Suppressor macrophage treated with lipopolysaccharide for 4 hours (primary cell): ENCODE results near the gene TFIP11.

Experiments used
- DNase-seq: peaks from one replicate; pipeline ENCODE4 v3.0.0-alpha.2; 2020

TFIP11 gene

DNA sequence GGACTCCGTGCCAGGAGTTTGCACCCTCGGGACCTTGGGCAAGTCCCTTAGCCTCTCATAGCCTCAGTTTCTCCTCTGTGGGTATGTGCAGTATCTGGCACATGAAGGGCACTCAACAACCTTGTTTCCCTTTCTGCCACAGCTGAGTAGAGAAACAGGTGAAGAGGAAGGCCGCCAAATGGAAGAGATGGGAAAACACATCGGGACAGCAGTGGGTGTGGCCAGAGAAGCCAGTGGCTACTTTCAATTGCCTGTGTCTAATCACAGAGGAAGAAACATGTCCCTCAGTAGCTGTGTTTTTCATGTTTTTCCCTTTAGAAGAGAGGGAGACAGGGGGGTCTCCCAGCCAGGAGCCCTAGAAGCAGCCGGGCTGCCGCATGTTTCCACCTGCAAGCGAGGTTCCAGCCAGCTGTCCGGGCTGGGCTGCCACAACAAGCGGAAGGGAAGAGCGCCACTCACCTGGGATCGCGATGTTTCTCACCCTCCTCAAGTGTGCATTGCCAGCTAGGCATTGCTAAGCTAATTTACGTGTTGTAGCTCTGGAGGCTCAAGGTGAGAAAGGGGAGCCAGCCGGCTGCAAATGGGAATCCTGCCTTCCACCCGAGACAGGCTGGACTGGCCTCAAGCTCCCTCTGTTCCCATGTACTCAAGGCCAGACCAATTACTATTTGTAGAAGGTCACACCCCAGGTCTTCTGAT, 66.5 kb downstream of the TFIP11 start:
- no peak for DNase-seq

DNA sequence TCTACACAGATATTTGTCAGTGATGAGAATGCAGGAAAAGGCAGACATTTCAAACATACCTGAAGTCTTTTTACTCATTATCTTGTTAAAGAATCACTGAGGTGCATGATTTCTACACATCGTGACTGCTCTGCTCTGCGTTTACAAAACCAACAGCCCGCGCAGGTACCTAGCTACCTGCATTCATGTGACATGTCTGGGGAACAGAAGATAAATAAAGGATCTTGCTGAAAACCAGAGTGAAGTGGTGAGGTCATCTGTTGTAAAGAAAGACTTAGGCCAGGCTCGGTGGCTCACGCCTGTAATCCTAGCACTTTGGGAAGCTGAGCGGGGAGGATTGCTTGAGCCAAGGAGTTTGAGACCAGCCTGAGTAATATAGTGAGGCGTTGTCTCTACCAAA, 67.5 kb downstream of the TFIP11 start:
- DNase-seq: no peak

DNA sequence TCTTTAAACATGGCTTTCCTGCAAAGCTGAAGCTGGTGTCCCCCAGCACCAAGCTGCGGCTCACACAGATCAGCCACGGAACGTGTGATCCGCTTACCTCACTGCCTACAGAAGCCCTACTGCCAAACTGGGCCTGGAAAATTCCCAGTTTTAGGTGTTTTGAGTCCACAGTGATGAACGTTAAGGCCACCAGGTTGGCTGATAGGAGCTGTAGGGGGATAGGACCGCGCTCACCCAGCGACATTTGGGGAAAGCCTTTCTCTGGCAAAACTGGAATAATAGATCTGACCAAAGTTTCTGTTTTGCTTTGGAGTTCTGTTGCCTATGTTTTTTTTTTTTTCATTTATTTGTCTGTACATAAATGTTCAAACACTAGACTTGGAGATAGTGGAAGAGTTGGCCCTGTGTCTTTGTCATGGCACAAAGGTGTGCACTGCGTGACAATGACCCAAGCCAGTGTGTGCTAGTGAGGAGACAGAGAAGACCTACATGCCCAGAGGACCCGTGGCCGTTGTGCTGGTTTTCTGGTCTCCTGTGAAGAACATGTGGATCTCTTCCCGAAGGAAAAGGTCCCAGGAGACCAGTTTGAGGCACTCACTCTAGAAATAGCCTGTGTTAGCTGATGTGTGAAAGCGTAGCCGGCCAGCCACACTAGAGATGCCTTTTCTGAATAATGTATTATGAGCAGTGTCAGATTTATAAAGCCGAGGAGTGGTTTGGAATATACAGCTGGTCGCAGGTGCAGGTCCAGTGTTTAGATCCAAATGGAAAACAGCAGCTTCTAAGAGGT, 68.2 kb downstream of the TFIP11 start:
- DNase-seq: no peak

DNA sequence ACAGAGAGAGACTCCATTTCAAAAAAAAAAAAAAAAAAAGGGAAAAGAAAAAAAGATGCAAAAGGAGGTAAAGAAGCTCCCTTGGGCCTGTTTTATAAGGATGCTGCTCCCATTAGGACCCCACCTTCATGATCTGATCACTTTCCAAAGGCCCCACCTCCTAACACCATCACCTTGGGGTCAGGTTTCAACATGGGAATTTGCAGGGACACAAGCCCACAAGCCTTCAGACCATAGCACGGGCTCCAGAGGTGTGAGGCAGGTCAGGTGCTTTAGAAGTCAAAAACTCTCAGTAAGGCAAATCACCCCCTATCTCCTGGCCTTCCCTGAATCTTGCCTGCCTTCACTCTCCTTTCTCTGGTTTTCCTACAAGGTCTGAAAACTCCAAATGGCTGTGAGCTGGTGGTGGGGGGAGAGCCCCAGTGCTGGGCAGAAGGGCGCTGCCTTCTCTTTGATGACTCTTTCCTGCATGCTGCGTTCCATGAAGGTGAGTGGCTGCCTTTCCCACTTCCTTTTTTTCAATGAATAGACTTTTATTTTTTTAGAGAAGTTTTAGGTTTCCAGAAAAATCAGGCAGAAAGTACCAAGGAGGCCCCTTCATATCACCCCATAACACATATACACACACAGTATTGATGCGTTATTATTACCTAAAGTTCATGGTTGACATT, 70.1 kb downstream of the TFIP11 start:
- no peak for DNase-seq
